Measurements from ENCODE around the gene BCL10. TPM values are rescaled to one million over a fixed set of nuclear protein-coding genes. Genes with fewer than 3 reads are reported as not detected.
A peak's percentile ranks its signal among the peaks of the same experiment; 100 is the strongest.

Gene BCL10
- total and polyA plus RNA-seq, 2 of the 13 experiments (the other 11 are each of a cell fraction or from before 2014, with no cell fraction given): 3.7 to 14.1 TPM

- intact Hi-C loops (cut with micrococcal nuclease; ENCODE audit: unreplicated experiment) (no loop called here), in situ Hi-C loops (cut with HindIII; ENCODE audit: extremely low pct_ligation_motif_present, low pct_unique_long_range_greater_than_20kb) (no loop called here)
- Histone ChIP-seq H3K9ac (ENCODE audit: insufficient read depth, low read depth, low read length) (0 out of 2 replicates have a peak overlapping the region, but pooled peaks have one; percentile 31), H3K4me2 (ENCODE audit: low read depth, low read length) (peak overlapping the region; percentile 95), H3K27ac (ENCODE audit: extremely low read length, insufficient read depth, low read length) (no peak overlapping the region), H3K36me3 (replicated peaks in 1 of 2; ENCODE audit: control insufficient read depth in 1 of 2, insufficient read depth in 2 of 2, low read length in 2 of 2) (no peaks in the 10 kb centered on the region), H3K79me2 (ENCODE audit: insufficient read depth, low read length) (no peaks in the 10 kb centered on the region), H3K4me1 (ENCODE audit: insufficient read depth, low read length) (peaks cover 38% of the 10 kb centered on the region), H2AFZ (ENCODE audit: low read length) (peak overlapping the region; percentile 16), H3K9me3 (ENCODE audit: low read length) (no peaks in the 10 kb centered on the region), H3K27me3 (ENCODE audit: control insufficient read depth in 1 of 2, insufficient read depth in 2 of 2, low read length in 2 of 2) (no peaks in the 10 kb centered on the region), H3K4me3 (replicated peaks in 1 of 3; ENCODE audit: insufficient read depth in 1 of 3, low read depth in 2 of 3, low read length in 3 of 3) (peak overlapping the region; percentile 31 to 69 (median 44); a peak in 4 of 6 replicates), H4K20me1 (ENCODE audit: insufficient read depth, low read length) (no peaks in the 10 kb centered on the region)
- 22% methylated on average over 4 of the region's 11 CpGs for WGBS (ENCODE audit: low lambda C conversion rate)
- DNase-seq (ENCODE audit: low spot score) (peak; percentile 44), ATAC-seq (peak; percentile 91), FAIRE-seq (no peak)
- ChIA-PET POLR2A (interaction anchor here (2.4 kb wide), 1 partner anchor 7 kb away, joined by 12 read pairs; the partner anchor contains the start of gene BCL10), CTCF (ENCODE audit: low intra/inter-chr PET ratio, low total read pairs) (no interaction called here)
- no TSS peak for BruUV-seq (replicated peaks)
- TF ChIP-seq AHR (CRISPR knock-in tag; IDR thresholded peaks at IDR 0.05) (no peak), GRHL1 (CRISPR knock-in tag; conservative IDR thresholded peaks at IDR 0.05) (no peak), ZFP1 (CRISPR knock-in tag; IDR thresholded peaks at IDR 0.05) (no peak), ZKSCAN5 (CRISPR knock-in tag; IDR thresholded peaks at IDR 0.05) (no peak), MEIS2 (CRISPR knock-in tag; IDR thresholded peaks at IDR 0.05) (no peak), KLF16 (CRISPR knock-in tag; IDR thresholded peaks at IDR 0.05) (no peak), ZBTB33 (CRISPR knock-in tag; IDR thresholded peaks at IDR 0.05) (no peak), ZNF883 (CRISPR knock-in tag; IDR thresholded peaks at IDR 0.05; ENCODE audit: not compliant biosample characterization) (no peak), TP53 (CRISPR knock-in tag; conservative IDR thresholded peaks at IDR 0.05) (no peak)
- TF ChIP-seq, protein P1, sequence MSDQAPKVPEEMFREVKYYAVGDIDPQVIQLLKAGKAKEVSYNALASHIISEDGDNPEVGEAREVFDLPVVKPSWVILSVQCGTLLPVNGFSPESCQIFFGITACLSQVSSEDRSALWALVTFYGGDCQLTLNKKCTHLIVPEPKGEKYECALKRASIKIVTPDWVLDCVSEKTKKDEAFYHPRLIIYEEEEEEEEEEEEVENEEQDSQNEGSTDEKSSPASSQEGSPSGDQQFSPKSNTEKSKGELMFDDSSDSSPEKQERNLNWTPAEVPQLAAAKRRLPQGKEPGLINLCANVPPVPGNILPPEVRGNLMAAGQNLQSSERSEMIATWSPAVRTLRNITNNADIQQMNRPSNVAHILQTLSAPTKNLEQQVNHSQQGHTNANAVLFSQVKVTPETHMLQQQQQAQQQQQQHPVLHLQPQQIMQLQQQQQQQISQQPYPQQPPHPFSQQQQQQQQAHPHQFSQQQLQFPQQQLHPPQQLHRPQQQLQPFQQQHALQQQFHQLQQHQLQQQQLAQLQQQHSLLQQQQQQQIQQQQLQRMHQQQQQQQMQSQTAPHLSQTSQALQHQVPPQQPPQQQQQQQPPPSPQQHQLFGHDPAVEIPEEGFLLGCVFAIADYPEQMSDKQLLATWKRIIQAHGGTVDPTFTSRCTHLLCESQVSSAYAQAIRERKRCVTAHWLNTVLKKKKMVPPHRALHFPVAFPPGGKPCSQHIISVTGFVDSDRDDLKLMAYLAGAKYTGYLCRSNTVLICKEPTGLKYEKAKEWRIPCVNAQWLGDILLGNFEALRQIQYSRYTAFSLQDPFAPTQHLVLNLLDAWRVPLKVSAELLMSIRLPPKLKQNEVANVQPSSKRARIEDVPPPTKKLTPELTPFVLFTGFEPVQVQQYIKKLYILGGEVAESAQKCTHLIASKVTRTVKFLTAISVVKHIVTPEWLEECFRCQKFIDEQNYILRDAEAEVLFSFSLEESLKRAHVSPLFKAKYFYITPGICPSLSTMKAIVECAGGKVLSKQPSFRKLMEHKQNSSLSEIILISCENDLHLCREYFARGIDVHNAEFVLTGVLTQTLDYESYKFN (CRISPR knock-in tag; conservative IDR thresholded peaks at IDR 0.05): no peak
- TF ChIP-seq, protein P2, sequence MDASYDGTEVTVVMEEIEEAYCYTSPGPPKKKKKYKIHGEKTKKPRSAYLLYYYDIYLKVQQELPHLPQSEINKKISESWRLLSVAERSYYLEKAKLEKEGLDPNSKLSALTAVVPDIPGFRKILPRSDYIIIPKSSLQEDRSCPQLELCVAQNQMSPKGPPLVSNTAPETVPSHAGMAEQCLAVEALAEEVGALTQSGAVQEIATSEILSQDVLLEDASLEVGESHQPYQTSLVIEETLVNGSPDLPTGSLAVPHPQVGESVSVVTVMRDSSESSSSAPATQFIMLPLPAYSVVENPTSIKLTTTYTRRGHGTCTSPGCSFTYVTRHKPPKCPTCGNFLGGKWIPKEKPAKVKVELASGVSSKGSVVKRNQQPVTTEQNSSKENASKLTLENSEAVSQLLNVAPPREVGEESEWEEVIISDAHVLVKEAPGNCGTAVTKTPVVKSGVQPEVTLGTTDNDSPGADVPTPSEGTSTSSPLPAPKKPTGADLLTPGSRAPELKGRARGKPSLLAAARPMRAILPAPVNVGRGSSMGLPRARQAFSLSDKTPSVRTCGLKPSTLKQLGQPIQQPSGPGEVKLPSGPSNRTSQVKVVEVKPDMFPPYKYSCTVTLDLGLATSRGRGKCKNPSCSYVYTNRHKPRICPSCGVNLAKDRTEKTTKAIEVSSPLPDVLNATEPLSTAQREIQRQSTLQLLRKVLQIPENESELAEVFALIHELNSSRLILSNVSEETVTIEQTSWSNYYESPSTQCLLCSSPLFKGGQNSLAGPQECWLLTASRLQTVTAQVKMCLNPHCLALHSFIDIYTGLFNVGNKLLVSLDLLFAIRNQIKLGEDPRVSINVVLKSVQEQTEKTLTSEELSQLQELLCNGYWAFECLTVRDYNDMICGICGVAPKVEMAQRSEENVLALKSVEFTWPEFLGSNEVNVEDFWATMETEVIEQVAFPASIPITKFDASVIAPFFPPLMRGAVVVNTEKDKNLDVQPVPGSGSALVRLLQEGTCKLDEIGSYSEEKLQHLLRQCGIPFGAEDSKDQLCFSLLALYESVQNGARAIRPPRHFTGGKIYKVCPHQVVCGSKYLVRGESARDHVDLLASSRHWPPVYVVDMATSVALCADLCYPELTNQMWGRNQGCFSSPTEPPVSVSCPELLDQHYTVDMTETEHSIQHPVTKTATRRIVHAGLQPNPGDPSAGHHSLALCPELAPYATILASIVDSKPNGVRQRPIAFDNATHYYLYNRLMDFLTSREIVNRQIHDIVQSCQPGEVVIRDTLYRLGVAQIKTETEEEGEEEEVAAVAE (CRISPR knock-in tag; IDR thresholded peaks at IDR 0.05; ENCODE audit: borderline replicate concordance): no peak
Observed at GRCh38 chr1:85283475-85284199, 7.2 kb upstream of the BCL10 start.
